AG04450 (cell line): Measurements from ENCODE around the gene LRRC57. TPM values are rescaled to one million over a fixed set of nuclear protein-coding genes. Genes with fewer than 3 reads are reported as not detected.

Experiments used
- CTCF ChIA-PET: fragments of 300-600, 350-600 bp; formaldehyde crosslinking; extraction: SDS; loops from one replicate; lab custom pipeline; 2022; ENCODE audit warnings: antibody characterized with exemption, inconsistent platforms; lab: Charles Lee
- POLR2A ChIA-PET: fragments of 350-600 bp; formaldehyde crosslinking; extraction: SDS; loops from one replicate; lab custom pipeline; 2021; ENCODE audit warnings: antibody characterized with exemption, inconsistent platforms; lab: Yijun Ruan, JAX
- DNase-seq: peaks from one replicate; pipeline ENCODE4 v3.0.0-alpha.2; 2011; ENCODE audit warnings: low read depth, low spot score
- H3K27ac ChIP-seq: one replicate; pipeline ENCODE4 v1.5.1; 2012; ENCODE audit warnings: low read depth, low read length, control low read depth
- H3K27me3 ChIP-seq: one replicate; pipeline ENCODE4 v1.6.0; 2012; ENCODE audit warnings: low read length; ENCODE audit not compliant: control insufficient read depth, insufficient read depth
- H3K4me3 ChIP-seq: 2 replicates; pipeline ENCODE4 v1.5.1; 2011; ENCODE audit warnings: mild to moderate bottlenecking, low read depth, low read length, control low read depth
- H3K9me3 ChIP-seq: 2 replicates; pipeline ENCODE4 v1.5.1; 2012; ENCODE audit warnings: low read length; ENCODE audit not compliant: control insufficient read depth, insufficient read depth
- polyA plus RNA-seq: library from polyadenylated mRNA; depleted of rRNA; stranded (reverse); fragments of >200 nt; gene quantifications from 2 replicates; pipeline ENCODE4 v1.2.3, GENCODE V29; 2011
- TF ChIP-seq, protein P1 (sequence below): IDR thresholded peaks from 2 replicates; pipeline ENCODE4 v1.5.1; 2011; ENCODE audit warnings: low read depth, low read length, control low read depth, inconsistent platforms

Gene LRRC57
- polyA plus RNA-seq, 1 experiment: 18.3 TPM

DNA sequence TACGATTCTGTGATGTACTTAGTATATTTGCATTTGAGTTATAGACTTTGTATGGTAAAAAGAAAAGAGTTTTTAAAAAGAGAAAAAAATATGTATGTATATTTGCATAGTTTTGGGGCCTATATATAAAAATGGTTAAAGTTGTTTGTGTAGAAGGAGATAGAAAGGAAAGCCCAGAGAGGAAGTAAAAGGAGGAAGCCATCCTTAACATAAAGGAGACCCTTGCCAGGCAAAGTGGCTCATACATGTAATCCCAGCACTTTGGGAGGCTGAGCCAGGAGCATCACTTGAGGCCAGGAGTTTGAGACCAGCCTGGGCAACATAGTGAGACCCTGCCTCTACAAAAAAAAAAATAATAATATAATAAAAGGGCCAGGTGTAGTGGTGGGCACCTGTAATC is 44.8 kb downstream of the LRRC57 start:
- H3K9me3 ChIP-seq: no peaks in the 10 kb centered on the region; the same call in 1 of the 2 replicates
- TF ChIP-seq, protein P1, sequence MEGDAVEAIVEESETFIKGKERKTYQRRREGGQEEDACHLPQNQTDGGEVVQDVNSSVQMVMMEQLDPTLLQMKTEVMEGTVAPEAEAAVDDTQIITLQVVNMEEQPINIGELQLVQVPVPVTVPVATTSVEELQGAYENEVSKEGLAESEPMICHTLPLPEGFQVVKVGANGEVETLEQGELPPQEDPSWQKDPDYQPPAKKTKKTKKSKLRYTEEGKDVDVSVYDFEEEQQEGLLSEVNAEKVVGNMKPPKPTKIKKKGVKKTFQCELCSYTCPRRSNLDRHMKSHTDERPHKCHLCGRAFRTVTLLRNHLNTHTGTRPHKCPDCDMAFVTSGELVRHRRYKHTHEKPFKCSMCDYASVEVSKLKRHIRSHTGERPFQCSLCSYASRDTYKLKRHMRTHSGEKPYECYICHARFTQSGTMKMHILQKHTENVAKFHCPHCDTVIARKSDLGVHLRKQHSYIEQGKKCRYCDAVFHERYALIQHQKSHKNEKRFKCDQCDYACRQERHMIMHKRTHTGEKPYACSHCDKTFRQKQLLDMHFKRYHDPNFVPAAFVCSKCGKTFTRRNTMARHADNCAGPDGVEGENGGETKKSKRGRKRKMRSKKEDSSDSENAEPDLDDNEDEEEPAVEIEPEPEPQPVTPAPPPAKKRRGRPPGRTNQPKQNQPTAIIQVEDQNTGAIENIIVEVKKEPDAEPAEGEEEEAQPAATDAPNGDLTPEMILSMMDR: no peak
- no peak overlapping the region for H3K4me3 ChIP-seq
- H3K27ac ChIP-seq: no peak overlapping the region
- no peak for DNase-seq
- ChIA-PET CTCF (no interaction called here), POLR2A (no interaction called here)
- no peaks in the 10 kb centered on the region for H3K27me3 ChIP-seq

DNA sequence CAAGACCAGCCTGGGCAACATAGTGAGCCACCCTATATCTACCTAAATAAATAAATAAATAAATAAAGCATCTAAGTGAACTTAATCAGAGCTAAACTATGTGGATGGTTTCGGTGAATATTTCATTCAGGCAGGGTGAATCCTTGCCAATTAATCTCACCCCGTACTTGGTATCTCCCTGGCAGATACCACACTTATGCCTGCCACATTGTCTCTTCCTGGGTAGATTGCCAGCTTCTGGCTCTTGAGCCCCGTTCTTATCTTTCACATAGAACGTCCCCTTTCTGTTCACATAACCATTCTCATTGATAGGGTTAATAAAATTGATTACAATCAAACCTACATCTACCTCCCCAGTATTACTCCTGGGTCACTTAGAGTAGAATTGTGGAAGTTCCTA is 46.1 kb downstream of the LRRC57 start:
- no peak overlapping the region for H3K4me3 ChIP-seq
- no peaks in the 10 kb centered on the region; the same call in 1 of the 2 replicates for H3K9me3 ChIP-seq
- TF ChIP-seq, protein P1: no peak
- DNase-seq: no peak
- ChIA-PET POLR2A (no interaction called here), CTCF (no interaction called here)
- H3K27ac ChIP-seq: no peak overlapping the region
- H3K27me3 ChIP-seq: no peaks in the 10 kb centered on the region

DNA sequence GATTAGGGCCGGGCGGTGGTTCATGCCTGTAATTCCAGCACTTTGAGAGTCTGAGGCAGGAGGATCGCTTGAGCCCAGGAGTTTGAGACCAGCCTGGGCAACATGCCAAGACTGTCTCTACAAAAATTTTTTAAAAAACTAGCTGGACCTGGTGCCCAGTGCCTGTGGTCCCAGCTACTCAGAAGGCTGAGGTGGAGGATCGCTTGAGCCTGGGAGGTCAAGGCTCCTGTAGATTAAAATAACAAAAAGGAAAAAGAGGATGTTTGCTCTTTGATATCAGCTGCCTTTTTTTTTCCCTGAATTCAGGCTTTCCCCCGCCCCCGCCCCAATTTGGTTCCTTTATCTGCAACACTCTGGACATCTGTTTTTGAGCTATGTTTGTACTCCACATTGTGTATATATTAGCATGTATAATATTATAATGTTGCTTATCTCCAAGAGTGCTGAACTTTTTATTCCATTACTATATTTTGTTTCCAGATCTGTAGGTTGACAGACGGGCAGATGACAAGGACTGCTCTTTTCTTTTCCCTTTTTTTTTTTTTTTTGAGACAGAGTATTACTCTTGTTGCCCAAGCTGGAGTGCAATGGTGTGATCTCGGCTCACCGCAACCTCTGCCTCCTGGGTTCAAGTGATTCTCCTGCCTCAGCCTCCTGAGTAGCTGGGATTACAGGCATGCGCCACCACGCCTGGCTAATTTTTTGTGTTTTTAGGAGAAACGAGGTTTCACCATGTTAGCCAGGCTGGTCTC is 48.6 kb downstream of the LRRC57 start:
- TF ChIP-seq, protein P1: no peak
- Histone ChIP-seq H3K27me3 (no peaks in the 10 kb centered on the region), H3K27ac (peak overlapping the region; percentile 61), H3K9me3 (no peaks in the 10 kb centered on the region; the same call in 1 of the 2 replicates), H3K4me3 (no peak overlapping the region)
- CTCF ChIA-PET: interaction anchor here (0.7 to 1.0 kb wide), 2 partner anchors 26 to 28 kb away, joined by 3 to 4 read pairs; no protein-coding TSS in a partner anchor
- no peak for DNase-seq
- POLR2A ChIA-PET: interaction anchor here (0.6 to 1.4 kb wide), 4 partner anchors 8 to 218 kb away, joined by 3 to 5 read pairs (median 4); partner anchors contain the start of gene ZNF106

DNA sequence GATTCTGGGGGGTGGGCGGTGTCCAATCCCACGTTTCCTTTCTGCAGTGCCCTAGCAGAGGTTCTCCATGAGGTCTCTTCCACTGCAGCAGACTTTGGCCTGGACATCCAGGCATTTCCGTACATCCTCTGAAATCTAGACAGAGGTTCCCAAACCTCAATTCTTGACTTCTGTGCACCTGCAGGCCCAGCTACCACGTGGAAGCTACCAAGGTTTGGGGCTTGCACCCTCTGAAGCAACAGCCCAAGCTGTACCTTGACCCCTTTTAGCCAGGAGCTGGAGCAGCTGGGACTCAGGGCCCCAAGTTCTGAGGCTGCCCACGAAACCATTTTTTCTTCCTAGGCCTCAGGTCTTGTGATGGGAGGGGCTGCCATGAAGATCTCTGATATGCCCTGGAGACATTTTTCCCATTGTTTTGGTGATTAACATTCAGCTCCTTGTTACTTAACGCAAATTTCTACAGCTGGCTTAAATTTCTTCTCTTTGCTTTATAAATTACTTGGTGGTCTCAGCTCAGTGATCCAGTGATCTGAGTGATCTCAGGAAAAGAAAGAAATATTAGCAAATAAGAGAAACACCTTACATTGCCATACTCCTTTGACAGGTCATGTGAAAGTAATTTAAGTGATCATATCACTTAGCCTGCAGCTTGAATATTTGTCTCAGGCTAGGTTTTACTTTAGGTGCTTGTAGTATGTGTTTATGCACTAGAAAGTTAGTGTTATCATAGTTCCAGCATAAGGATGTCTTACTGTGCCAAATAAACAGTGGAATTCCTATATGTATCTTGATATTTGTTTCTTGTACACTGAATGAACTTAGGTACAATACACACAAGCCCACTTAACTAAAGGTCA is 50.2 kb downstream of the LRRC57 start:
- TF ChIP-seq, protein P1: no peak
- no peaks in the 10 kb centered on the region for H3K27me3 ChIP-seq
- no peak overlapping the region for H3K27ac ChIP-seq
- CTCF ChIA-PET: no interaction called here
- POLR2A ChIA-PET: interaction anchor here (0.7 to 1.4 kb wide), 2 partner anchors 8 to 249 kb away, joined by 4 read pairs; partner anchors contain the start of gene ZNF106
- no peaks in the 10 kb centered on the region; the same call in 1 of the 2 replicates for H3K9me3 ChIP-seq
- no peak overlapping the region for H3K4me3 ChIP-seq
- DNase-seq: no peak
